Endothelial cell (in vitro differentiated cells): Measurements from ENCODE around the gene AGL. TPM values are rescaled to one million over a fixed set of nuclear protein-coding genes. Genes with fewer than 3 reads are reported as not detected.
"Not testable (repeated sequence)": the region's sequence is repeated elsewhere in the genome, so short reads cannot be mapped to it uniquely, and the experiment has no call there.

Experiments used
- DNase-seq: peaks from one replicate; pipeline ENCODE4 v3.0.0; 2021; ENCODE audit warnings: low spot score
- H3K27ac Mint-ChIP-seq: one replicate; pipeline ENCODE4 v1.8.0; 2021; ENCODE audit warnings: mixed read lengths, inconsistent platforms; ENCODE audit not compliant: unreplicated experiment
- H3K27me3 Mint-ChIP-seq: one replicate; pipeline ENCODE4 v1.8.0; 2021; ENCODE audit warnings: mild to moderate bottlenecking, moderate library complexity, mixed read lengths, inconsistent platforms; ENCODE audit not compliant: unreplicated experiment
- H3K36me3 Mint-ChIP-seq: one replicate; pipeline ENCODE4 v1.8.0; 2021; ENCODE audit warnings: mild to moderate bottlenecking, low read depth, mixed read lengths, inconsistent platforms; ENCODE audit not compliant: unreplicated experiment
- H3K4me1 Mint-ChIP-seq: one replicate; pipeline ENCODE4 v1.8.0; 2021; ENCODE audit warnings: mild to moderate bottlenecking, mixed read lengths, inconsistent platforms; ENCODE audit not compliant: unreplicated experiment
- H3K4me3 Mint-ChIP-seq: one replicate; pipeline ENCODE4 v1.8.0; 2021; ENCODE audit warnings: mild to moderate bottlenecking, mixed read lengths, inconsistent platforms; ENCODE audit not compliant: unreplicated experiment
- H3K9me3 Mint-ChIP-seq: one replicate; pipeline ENCODE4 v1.8.0; 2021; ENCODE audit warnings: mixed read lengths, inconsistent platforms; ENCODE audit not compliant: unreplicated experiment
- CTCF ChIP-seq: fragments of 200-600 bp; sonication (generic); IDR thresholded peaks from one replicate; pipeline ENCODE4 v1.5.0; 2021; ENCODE audit warnings: antibody characterized with exemption; ENCODE audit not compliant: unreplicated experiment
- total RNA-seq: library from RNA; stranded (reverse); fragmentation: NEBNext Ultra II Directional; extraction: Animal tissue kit (Norgen Biotek cat#: 25700); gene quantifications from one replicate; pipeline ENCODE4 v1.2.1, GENCODE V29; 2021; ENCODE audit not compliant: unreplicated experiment

The AGL gene
- total RNA-seq, 1 donor from 2014 or later, result 26.7 TPM

- no peaks in the 10 kb centered on the region for H3K36me3 Mint-ChIP-seq
- peak; percentile 29 for DNase-seq
- peak overlapping the region; percentile 94 for H3K27ac Mint-ChIP-seq
- H3K4me3 Mint-ChIP-seq, result no peak overlapping the region
- peaks cover 2% of the 10 kb centered on the region for H3K27me3 Mint-ChIP-seq
- H3K9me3 Mint-ChIP-seq, result no peaks in the 10 kb centered on the region
- no peak for TF ChIP-seq CTCF
- H3K4me1 Mint-ChIP-seq, result peaks cover 14% of the 10 kb centered on the region
Measured at GRCh38 chr1:99950486-99950885, 100.3 kb downstream of the AGL start.

GRCh38 chr1:99952522-99952921 is 102.4 kb downstream of the AGL start:
- Mint-ChIP-seq H3K36me3 (no peaks in the 10 kb centered on the region), H3K4me1 (peaks cover 24% of the 10 kb centered on the region), H3K4me3 (no peak overlapping the region), H3K9me3 (no peaks in the 10 kb centered on the region), H3K27me3 (peaks cover 2% of the 10 kb centered on the region), H3K27ac (peak overlapping the region; percentile 94)
- no peak for DNase-seq
- TF ChIP-seq CTCF, result no peak

- H3K4me3 Mint-ChIP-seq, result no peak overlapping the region
- H3K27ac Mint-ChIP-seq, result peak overlapping the region; percentile 57
- no peak for DNase-seq
- H3K4me1 Mint-ChIP-seq, result peaks cover 24% of the 10 kb centered on the region
- peaks cover 8% of the 10 kb centered on the region for H3K27me3 Mint-ChIP-seq
- TF ChIP-seq CTCF, result no peak
- no peaks in the 10 kb centered on the region for H3K36me3 Mint-ChIP-seq
- H3K9me3 Mint-ChIP-seq, result no peaks in the 10 kb centered on the region
Measured at GRCh38 chr1:99955375-99955774, 105.2 kb downstream of the AGL start.

GRCh38 chr1:99956755-99957154 is 106.6 kb downstream of the AGL start:
- Mint-ChIP-seq H3K36me3 (no peaks in the 10 kb centered on the region), H3K27ac (peak overlapping the region; percentile 93), H3K27me3 (peaks cover 6% of the 10 kb centered on the region), H3K4me3 (no peak overlapping the region), H3K4me1 (peaks cover 13% of the 10 kb centered on the region), H3K9me3 (no peaks in the 10 kb centered on the region)
- DNase-seq, result no peak
- TF ChIP-seq CTCF, result no peak

- Mint-ChIP-seq H3K4me1 (peaks cover 10% of the 10 kb centered on the region), H3K9me3 (no peaks in the 10 kb centered on the region), H3K27ac (peak overlapping the region; percentile 55), H3K36me3 (no peaks in the 10 kb centered on the region), H3K27me3 (peaks cover 6% of the 10 kb centered on the region), H3K4me3 (no peak overlapping the region)
- TF ChIP-seq CTCF, result no peak
- no peak for DNase-seq
Measured at GRCh38 chr1:99957818-99958217, 107.7 kb downstream of the AGL start.

- not testable (repeated sequence) for H3K36me3 Mint-ChIP-seq, DNase-seq, H3K4me1 Mint-ChIP-seq, H3K4me3 Mint-ChIP-seq, H3K27me3 Mint-ChIP-seq, H3K9me3 Mint-ChIP-seq, H3K27ac Mint-ChIP-seq
Measured at GRCh38 chr1:99959189-99959705, 109.1 kb downstream of the AGL start.

- H3K9me3 Mint-ChIP-seq, H3K4me1 Mint-ChIP-seq, DNase-seq, H3K27me3 Mint-ChIP-seq, H3K27ac Mint-ChIP-seq, H3K36me3 Mint-ChIP-seq, H3K4me3 Mint-ChIP-seq: not testable (repeated sequence)
Measured at GRCh38 chr1:99960260-99960659, 110.1 kb downstream of the AGL start.
